Cerebellar cortex (tissue), 1 donor: Measurements from ENCODE around the gene DLG2.
"Not testable (repeated sequence)": the region's sequence is repeated elsewhere in the genome, so short reads cannot be mapped to it uniquely, and the experiment has no call there.

Experiments
- DNase-seq: peaks from one replicate; pipeline ENCODE4 v3.0.0-alpha.2; 2015; ENCODE audit warnings: low spot score

The DLG2 gene

GRCh38 chr11:85316967-85317366 is 310.2 kb downstream of the DLG2 start:
- DNase-seq = no peak

GRCh38 chr11:85313741-85314140 is 313.4 kb downstream of the DLG2 start:
- no peak for DNase-seq

GRCh38 chr11:85310479-85310878 is 316.7 kb downstream of the DLG2 start:
- peak; percentile 4 for DNase-seq

GRCh38 chr11:85307366-85307765 is 319.8 kb downstream of the DLG2 start:
- no peak for DNase-seq

GRCh38 chr11:85301895-85302678 is 325.1 kb downstream of the DLG2 start:
- DNase-seq = no peak

GRCh38 chr11:85299258-85299942 is 327.7 kb downstream of the DLG2 start:
- no peak for DNase-seq

- DNase-seq = no peak
Measured at GRCh38 chr11:85295694-85296271, 331.4 kb downstream of the DLG2 start.

GRCh38 chr11:85281550-85281949 is 345.6 kb downstream of the DLG2 start:
- DNase-seq = no peak

- no peak for DNase-seq
Measured at GRCh38 chr11:85279267-85279666, 347.9 kb downstream of the DLG2 start.

GRCh38 chr11:85277693-85278092 is 349.5 kb downstream of the DLG2 start:
- DNase-seq = no peak

- no peak for DNase-seq
Measured at GRCh38 chr11:85276332-85276731, 350.8 kb downstream of the DLG2 start.

- not testable (repeated sequence) for DNase-seq
Measured at GRCh38 chr11:85270315-85270714, 356.8 kb downstream of the DLG2 start.

- no peak for DNase-seq
Measured at GRCh38 chr11:85269109-85269508, 358.0 kb downstream of the DLG2 start.

- DNase-seq = no peak
Measured at GRCh38 chr11:85266646-85267045, 360.5 kb downstream of the DLG2 start.

GRCh38 chr11:85263328-85263727 is 363.8 kb downstream of the DLG2 start:
- DNase-seq = no peak

GRCh38 chr11:85257837-85258236 is 369.3 kb downstream of the DLG2 start:
- DNase-seq = no peak

GRCh38 chr11:85256433-85256832 is 370.7 kb downstream of the DLG2 start:
- DNase-seq = no peak

GRCh38 chr11:85249482-85249881 is 377.7 kb downstream of the DLG2 start:
- DNase-seq = no peak

- DNase-seq = no peak
Measured at GRCh38 chr11:85247797-85248196, 379.3 kb downstream of the DLG2 start.

GRCh38 chr11:85238906-85239305 is 388.2 kb downstream of the DLG2 start:
- DNase-seq = no peak

- not testable (repeated sequence) for DNase-seq
Measured at GRCh38 chr11:85238038-85238437, 389.1 kb downstream of the DLG2 start.

- DNase-seq = no peak
Measured at GRCh38 chr11:85236211-85236610, 390.9 kb downstream of the DLG2 start.

GRCh38 chr11:85232559-85232958 is 394.6 kb downstream of the DLG2 start:
- no peak for DNase-seq
